COR-L47 (cell line): Measurements from ENCODE around the gene ST7.

ENCODE experiments used
- DNase-seq: peaks from one replicate; lab custom pipeline; 2025; lab: John Stamatoyannopoulos, UW

Gene ST7

DNA sequence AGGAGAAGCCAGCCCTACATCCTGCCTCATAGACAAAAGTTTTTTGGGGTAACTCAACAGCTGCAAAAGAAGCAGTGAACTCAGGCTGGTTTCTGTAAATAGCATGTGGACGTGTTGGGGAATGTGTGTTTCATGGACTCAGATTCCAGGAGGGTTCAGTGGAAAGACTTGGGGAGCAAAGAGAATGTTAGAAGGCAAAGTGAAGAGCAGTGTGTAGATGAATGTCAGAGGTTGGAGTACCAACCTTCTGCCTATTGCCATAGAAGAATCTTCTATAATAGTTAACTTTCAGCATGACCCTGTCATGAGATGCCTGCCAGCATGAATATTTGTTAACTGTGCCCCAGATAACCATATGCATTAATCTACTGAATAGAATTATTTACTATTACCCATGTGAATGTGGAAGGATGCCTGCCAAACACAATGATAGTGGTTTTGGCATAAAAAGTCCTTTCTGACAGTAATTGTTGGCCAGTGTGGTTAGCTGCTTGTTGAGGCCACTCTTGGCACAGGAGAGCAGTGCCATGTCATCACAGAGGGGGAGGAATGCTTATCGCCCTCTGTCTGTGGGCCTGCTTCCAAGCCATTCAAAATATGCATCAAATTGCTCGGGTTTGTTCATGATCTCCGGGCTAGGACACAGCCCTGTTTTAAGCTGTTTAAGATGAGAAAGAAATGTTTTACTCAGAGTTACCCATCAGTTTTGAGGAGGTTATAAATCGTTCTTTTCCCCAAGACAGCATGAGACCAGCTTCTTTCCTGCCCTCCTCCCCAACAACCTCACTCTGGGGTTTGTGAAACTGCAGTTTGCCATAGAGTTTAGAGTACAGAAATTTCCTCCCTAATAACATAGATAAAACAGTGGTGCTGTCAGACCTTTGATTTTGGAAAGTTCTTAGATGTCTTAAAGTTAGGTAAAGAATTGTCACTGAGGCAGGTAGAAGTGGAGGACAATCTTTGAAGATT is 204.2 kb downstream of the ST7 start:
- DNase-seq: no peak

GRCh38 chr7:117158941-117159697 is 205.8 kb downstream of the ST7 start:
- DNase-seq: no peak

GRCh38 chr7:117163101-117163500 is 209.8 kb downstream of the ST7 start:
- no peak for DNase-seq

DNA sequence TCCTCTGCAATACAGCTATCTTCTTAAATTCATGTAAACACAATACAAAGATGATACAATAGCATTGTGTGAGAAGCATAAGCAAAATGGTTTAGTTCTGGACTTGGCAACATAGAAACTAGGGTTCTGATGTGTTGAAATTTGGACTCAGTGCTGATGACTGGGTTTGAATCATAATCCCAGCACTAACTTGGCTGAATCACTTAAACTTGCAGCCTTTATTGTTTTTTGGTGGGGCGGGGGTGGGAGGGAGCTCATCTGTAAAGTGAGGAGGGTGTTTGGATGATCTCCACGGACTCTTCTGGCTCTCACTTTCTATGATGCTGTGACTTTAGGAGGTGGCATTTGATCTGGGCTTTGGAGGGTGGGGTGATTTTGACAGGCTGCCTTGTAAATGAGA is 211.3 kb downstream of the ST7 start:
- DNase-seq: no peak

DNA sequence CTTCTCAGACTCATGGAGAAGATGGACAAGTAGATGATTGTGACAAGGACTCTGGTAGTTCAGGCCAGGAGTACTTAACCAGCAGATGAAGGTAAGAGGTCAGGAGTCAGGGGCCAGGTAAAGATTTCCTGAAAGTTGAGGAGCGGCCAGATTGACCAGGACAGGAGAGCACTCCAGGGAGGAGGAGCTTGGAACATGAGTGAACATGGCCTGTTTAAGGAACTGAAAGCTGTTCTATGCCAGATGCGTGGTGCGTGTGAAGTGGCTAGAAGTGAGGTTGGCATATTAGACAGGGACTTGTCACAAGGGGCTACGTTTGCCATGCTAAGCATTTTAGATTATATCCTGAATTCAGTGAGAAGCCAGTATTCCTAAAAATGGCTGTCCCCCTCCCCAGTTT is 212.4 kb downstream of the ST7 start:
- DNase-seq: no peak

- DNase-seq: peak; percentile 68
Measured at GRCh38 chr7:117169907-117170306, 216.6 kb downstream of the ST7 start.

DNA sequence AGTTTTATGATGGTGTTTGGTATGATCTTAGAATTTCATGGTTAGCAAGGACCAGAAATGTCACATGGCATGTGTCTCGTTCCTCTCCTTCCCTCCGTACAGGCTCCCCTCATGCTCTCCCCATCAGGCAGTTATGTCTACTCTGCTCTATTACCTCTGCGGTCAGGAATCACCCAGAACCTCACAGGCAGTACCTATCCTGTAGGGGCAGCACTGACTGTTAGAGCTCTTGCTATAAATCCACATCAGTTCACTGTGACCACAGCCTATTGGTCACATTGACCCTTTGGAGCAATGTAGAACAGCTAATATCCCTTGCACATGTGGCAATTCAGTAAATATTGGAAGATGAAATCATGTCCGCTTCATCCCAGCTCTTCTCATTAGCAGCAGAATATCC is 217.8 kb downstream of the ST7 start:
- DNase-seq: no peak

DNA sequence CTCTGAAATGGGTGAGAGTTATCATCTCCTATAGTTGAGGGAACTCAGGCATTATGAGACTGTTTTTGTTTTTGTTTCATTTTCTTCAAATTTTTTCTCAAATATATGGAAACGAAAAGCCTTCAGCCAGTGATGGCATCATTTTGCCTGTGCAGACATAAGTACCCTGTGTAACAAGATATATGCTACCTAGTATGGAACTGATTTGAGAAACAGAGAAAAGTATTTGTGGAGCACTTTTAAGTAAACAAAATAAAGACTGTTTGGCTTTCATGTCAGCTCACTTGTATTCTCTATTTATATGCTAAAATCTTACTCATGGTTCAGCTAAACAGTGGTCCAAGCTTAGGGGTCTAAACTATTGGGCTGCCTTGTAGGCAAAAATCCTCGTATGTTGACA is 219.0 kb downstream of the ST7 start:
- DNase-seq: no peak

DNA sequence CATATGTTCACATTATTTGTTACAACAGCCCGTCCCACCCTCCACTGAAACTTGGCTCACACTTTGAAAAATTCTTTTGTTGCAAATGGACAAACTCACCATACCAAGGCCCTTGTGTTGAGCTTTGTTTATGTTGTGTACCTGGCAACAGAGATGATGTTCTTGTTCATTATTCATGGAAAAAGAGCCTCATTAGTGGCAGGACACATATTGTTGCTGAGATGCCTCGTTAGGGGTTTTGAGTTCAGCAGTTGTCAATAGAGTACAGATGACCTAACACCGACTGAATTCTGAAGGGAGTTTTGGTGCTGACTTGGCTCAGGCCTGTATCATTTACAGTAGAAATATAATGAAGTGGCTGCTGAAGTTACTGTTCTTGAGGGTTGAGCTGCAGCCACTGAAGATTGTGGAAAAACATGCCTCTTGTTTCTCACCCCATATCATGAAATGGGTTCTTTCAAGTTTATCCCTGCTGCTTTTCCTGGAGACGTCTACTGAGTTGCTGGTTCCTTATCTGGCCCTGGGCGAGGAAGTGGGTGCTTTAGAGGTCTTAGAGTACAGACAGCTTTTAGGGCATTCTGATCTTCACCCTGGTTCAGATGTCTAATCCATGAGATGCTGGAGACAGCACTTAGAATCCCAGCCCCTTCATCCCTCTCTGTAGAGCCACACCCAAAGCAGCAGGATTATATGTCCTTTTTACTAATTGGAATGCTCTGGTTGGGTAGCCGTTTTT is 219.9 kb downstream of the ST7 start:
- DNase-seq: no peak

DNA sequence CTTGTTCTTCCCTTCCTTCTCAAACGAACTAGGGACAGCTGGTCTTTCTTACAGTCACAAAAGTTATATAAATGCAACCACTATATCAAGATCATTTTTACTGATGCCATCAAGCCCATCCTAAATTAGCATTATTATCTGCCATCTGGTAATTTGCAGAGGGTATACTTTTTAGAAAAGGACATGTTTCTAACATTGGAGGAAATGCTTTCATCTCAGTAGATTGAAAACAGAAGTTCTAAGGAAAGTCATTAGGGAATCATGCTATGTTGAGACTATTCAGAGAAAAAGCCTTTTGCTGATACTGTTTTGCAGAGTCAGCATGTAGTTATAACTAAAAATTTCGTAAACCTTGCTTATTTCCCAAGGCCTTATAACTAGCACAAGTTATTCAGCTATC is 222.9 kb downstream of the ST7 start:
- DNase-seq: no peak

DNA sequence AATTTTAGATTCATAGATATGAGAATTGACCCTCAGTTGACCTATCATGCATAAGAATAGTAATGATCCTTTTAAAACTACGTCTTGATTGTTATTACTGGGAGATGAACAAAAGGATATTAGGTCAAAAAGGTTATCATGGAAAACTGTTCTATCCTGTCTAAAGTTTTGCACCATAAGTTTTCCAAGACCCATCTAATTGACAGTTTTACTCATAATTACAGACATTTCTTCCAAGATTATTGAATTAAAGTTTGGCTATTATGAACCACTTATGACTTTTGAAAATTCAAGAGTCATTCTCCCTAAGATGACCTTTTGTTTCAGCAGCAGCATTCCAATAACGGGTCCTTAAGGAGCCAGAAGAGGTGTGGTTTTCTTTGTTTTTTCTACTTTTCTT is 225.3 kb downstream of the ST7 start:
- DNase-seq: no peak

DNA sequence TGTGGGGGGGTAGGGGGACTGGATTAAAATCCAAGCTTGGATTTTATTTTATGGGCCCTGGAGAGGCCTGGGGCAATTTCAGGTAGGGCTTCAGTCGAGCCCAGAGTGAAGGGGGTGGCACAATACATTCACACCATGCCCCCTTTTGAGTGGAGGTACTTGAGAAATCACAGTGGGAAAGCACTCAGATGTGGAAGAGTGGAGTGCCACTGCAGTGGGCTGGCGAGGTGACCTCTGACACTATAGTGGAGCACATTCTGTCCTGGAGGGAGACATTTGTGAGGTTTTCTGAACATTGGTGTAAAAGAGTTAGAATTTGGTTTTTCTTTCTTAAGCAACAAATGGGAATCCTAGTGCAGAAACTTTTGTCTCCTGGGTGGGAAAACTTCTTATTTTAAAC is 226.4 kb downstream of the ST7 start:
- DNase-seq: no peak

- no peak for DNase-seq
Measured at GRCh38 chr7:117183729-117184128, 230.4 kb downstream of the ST7 start.

- no peak for DNase-seq
Measured at GRCh38 chr7:117184367-117184766, 231.1 kb downstream of the ST7 start.

DNA sequence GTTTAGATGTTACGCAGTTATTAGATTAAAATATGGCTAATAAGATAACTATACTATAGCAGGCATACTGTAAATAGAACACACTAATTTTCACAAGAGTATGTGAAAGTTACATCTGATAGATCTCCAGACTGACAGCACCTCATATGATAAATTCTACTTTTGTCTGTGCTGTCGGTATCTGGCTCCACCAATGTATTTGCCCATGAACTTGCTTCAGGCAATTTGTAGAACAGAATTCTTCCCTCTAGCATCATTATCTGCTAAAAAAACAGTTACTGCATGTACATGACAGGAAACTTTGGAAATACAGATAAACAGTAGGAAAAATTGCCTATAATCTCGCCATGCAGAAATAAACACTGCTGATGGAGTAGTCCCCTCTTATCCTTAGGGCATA is 231.8 kb downstream of the ST7 start:
- DNase-seq: no peak

DNA sequence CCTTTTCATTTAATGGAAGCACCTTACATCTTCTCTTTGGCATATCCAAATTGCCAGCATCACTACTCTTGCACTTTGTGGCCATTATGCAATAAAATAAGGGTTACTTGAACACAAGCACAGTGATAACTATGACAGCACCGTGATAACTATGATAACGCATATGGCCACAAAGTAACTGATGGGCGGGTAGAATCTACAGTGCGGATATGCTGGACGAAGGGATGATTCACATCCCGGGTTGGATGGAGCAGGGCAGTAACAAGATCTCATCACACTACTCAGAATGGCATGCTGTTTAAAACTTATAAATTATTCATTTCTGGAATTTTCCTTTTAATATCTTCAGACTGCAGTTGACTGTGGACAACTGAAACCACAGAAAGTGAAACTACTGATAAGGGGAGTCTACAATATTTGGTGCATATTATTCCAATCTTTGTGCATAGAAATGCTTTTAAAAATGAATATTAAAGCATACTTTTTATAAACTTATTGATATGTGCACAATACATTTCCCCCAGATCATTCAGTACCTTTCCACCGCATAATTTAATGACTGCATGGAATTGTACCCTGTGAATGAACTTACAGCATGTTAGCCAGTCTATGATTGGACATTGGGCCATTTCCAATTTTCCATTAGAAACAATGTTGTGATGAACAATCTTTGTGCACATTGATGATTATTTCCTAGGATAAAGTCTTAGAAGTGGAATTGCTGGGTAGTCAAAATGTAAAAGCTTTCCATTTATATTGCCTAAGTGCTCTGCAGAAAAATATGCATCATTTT is 233.1 kb downstream of the ST7 start:
- no peak for DNase-seq

DNA sequence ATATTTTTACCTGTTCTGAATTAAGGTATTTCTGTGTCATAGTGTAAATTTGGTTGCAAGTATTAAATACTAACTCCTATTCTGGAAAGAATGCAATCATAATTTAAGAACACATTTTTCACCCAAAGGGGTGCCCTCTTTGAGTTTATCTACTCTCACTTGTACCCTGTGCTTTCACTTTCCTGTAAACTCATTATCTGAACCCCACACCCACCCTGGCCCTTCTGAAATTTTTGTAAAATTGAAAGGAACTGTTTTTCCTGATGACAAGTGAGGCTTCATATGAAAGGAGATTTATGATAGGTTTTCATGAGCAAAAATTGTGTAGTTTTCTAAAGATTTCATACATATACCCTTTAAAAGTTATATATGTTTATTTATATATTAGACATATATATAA is 235.1 kb downstream of the ST7 start:
- DNase-seq: no peak

- DNase-seq: no peak
Measured at GRCh38 chr7:117188949-117189592, 235.8 kb downstream of the ST7 start.

- DNase-seq: no peak
Measured at GRCh38 chr7:117190104-117190503, 236.8 kb downstream of the ST7 start.

DNA sequence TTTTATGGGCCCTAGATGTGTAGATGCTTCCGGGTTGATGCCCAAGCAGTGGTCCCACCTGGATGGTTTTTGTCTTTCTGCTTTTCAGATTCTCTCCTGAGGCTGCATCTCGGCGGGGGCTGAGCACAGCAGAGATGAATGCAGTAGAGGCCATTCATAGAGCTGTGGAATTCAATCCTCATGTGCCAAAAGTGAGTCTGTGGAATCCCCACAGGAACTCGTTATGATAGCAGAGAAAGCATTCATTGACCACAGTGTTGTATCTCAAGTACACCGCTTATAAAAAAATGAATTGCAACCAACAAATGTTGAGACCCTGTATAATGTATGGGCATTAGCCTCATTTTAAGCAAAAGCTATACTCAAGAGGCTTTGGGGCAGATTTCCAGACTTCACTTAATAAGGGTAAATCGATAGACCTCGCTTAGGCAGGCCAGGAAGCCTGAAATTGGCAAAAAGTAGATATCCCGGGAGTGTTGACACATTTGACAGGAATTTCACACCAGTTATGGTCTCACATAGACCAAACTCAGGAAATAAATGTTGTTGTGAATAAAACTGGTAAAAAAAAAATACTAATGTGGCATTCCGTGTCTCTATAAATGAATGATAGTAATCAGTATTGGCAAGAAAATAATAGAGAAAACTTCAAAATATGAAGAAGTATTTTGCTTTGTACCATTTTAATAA is 237.6 kb downstream of the ST7 start:
- no peak for DNase-seq

DNA sequence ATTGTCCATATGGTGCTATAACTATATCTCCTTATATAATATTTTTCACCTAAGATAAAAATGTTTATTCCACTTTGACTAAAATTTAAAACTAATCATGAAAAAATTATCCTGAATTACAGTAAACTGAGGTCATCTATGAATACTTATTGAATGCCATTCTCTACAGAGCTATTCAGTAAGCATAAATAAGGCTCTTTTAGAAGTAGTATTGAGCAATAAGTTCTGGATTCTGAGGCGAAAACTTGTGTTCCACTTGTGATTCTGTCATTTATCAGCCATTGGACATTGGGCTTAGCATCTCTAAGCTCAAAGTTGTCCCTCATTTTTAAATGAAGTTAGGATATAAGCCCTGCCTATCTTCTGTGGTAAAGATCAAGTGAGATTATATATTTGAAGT is 238.8 kb downstream of the ST7 start:
- DNase-seq: no peak
